ENCODE measurements around the gene AGMO. TPM values are rescaled to one million over a fixed set of nuclear protein-coding genes. Genes with fewer than 3 reads are reported as not detected.

Gene AGMO
- total and polyA plus RNA-seq, 3 donors from 2014 or later, result 13.1 to 52.8 (median 46.6) TPM

DNA sequence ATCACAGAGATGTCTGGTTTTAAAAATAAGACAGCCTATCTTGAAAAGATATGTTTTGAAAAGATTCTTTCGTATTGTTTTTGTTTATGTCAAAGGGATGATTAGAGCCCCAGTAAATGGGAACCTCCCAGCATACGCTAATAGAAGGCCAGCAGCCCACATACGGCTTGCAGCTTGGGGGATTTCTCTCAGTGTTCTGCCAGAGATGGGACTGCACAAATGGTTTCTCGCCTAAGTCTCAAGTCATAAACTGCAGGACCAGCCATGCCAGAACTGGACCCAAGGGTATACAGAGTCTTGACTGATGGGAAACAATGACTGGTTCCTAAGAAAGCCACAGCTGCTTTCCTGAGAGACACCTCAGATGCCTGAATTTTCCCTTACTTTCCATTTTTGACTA is 352.4 kb downstream of the AGMO start:
- intact Hi-C loops (cut with DNase I; ENCODE audit: low total_unique reads), result no loop called here
- Histone ChIP-seq H3K27ac (no peak overlapping the region), H3K36me3 (ENCODE audit: low read depth, missing control alignments) (no peaks in the 10 kb centered on the region), H3K4me1 (no peaks in the 10 kb centered on the region), H3K4me3 (no peak overlapping the region), H3K27me3 (no peaks in the 10 kb centered on the region), H3K9me3 (no peaks in the 10 kb centered on the region)
- TF ChIP-seq, protein P1, sequence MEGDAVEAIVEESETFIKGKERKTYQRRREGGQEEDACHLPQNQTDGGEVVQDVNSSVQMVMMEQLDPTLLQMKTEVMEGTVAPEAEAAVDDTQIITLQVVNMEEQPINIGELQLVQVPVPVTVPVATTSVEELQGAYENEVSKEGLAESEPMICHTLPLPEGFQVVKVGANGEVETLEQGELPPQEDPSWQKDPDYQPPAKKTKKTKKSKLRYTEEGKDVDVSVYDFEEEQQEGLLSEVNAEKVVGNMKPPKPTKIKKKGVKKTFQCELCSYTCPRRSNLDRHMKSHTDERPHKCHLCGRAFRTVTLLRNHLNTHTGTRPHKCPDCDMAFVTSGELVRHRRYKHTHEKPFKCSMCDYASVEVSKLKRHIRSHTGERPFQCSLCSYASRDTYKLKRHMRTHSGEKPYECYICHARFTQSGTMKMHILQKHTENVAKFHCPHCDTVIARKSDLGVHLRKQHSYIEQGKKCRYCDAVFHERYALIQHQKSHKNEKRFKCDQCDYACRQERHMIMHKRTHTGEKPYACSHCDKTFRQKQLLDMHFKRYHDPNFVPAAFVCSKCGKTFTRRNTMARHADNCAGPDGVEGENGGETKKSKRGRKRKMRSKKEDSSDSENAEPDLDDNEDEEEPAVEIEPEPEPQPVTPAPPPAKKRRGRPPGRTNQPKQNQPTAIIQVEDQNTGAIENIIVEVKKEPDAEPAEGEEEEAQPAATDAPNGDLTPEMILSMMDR (IDR thresholded peaks at IDR 0.05), result no peak
- no peak for TF ChIP-seq POLR2A (IDR thresholded peaks at IDR 0.05)
- WGBS, 2 donors, result 57 to 63% methylated on average over 4 of the region's 4 CpGs
- no peak for DNase-seq

DNA sequence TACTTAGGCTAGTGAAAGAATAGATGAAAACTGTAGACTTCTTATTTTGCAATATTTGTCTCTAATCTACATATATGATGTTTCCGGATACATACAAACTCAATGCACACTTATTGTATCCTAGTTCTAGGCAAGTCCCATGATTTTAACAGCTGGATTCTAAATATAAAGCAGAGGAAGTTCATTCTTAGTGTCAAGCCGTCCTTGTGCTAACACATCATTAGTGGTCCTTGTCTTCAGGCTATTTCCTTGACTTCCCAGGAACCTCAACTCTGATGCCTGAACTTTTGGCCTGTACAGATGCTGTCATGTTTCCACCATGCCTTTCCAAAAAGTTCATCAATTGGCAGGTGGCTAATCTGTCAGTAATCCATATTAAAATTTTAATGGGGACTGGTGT is 357.4 kb downstream of the AGMO start:
- intact Hi-C loops (cut with DNase I; ENCODE audit: low total_unique reads), result no loop called here
- TF ChIP-seq, protein P1 (IDR thresholded peaks at IDR 0.05), result no peak
- TF ChIP-seq POLR2A (IDR thresholded peaks at IDR 0.05), result no peak
- no peak overlapping the region for H3K27ac ChIP-seq
- H3K36me3 ChIP-seq (ENCODE audit: low read depth, missing control alignments), result no peaks in the 10 kb centered on the region
- 84 to 100% methylated on average over 2 of the region's 2 CpGs for WGBS, 2 donors
- H3K4me1 ChIP-seq, result no peaks in the 10 kb centered on the region
- no peaks in the 10 kb centered on the region for H3K27me3 ChIP-seq
- H3K4me3 ChIP-seq, result no peak overlapping the region
- H3K9me3 ChIP-seq, result no peaks in the 10 kb centered on the region
- DNase-seq, result no peak

DNA sequence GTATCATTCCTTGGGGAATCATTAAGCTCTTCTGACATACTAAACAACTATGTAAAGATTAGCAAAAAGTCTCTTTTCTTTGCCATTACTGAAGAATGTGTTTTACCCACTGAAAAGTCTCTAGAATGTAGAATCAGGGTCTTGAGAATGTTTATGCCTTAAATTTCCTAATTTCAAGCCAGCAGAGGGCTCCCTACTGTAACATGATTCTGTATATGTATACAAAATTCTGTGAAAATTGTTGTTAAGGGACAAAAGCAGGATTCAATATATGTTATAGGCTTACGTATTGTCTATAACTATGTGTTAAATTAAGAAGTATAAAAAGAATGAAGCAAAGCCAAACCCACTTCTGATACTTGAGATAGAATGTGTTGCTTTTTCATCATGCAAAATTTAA is 362.3 kb downstream of the AGMO start:
- H3K9me3 ChIP-seq, result no peaks in the 10 kb centered on the region
- H3K27ac ChIP-seq, result no peak overlapping the region
- TF ChIP-seq POLR2A (IDR thresholded peaks at IDR 0.05), result no peak
- TF ChIP-seq, protein P1 (IDR thresholded peaks at IDR 0.05), result peak in 1 of 3 experiments; percentile 46
- no peak for DNase-seq
- no peak overlapping the region for H3K4me3 ChIP-seq
- no peaks in the 10 kb centered on the region for H3K36me3 ChIP-seq (ENCODE audit: low read depth, missing control alignments)
- no peaks in the 10 kb centered on the region for H3K4me1 ChIP-seq
- 46 to 59% methylated on average over 1 of the region's 1 CpG for WGBS, 2 donors
- intact Hi-C loops (cut with DNase I; ENCODE audit: low total_unique reads), result no loop called here
- no peaks in the 10 kb centered on the region for H3K27me3 ChIP-seq

DNA sequence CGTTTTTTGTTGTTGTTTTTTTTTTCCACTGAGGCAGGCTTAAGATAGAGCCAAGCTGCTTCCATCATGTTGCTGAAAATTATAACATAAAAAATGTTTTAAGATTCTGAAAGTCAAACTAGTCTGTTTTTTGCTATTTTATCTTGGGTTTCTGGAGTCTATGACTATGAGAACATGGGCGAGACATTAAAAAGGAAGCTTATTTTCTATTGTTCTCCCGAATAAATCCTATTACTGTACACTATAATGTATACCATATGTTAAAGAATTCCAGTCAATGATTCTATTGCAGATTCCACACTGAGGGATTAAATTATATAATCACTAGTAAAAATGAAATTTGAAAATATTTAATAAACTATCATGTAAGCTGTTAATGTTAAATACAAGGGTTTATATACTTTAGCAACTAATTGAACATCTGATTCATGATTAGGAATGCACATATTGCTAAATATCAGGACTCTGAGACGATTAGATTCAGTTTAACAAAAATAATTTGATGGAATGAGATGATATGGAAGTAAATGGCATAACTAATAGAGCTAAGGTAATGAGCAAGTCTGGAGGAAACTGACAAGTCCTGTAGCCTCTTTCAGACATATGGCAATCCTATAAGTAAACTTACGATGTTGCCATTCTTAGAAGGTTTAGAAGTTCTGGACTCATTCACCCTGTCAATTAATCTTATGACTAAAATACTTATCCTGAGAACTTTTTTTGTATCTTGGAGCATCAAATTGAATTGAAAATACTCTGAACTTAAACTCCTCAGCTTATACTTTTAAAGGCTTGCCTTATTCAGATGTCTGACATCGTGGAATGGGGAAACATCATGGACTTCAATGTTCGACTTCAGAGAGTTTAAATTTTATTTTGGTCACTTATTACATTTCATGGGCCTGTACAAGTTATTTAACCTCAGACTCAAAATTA is 364.5 kb downstream of the AGMO start:
- intact Hi-C loops (cut with DNase I; ENCODE audit: low total_unique reads), result no loop called here
- Histone ChIP-seq H3K36me3 (ENCODE audit: low read depth, missing control alignments) (no peaks in the 10 kb centered on the region), H3K27ac (no peak overlapping the region), H3K4me3 (no peak overlapping the region), H3K27me3 (no peaks in the 10 kb centered on the region), H3K4me1 (no peaks in the 10 kb centered on the region), H3K9me3 (no peaks in the 10 kb centered on the region)
- 79% methylated on average over 7 of the region's 7 CpGs for WGBS, 2 donors
- DNase-seq, result no peak
- no peak for TF ChIP-seq POLR2A (IDR thresholded peaks at IDR 0.05)
- TF ChIP-seq, protein P1 (IDR thresholded peaks at IDR 0.05), result no peak

Data from testis (tissue), 3 donors.